B cell (primary cell): ENCODE measurements around the gene TCERG1L. TPM values are rescaled to one million over a fixed set of nuclear protein-coding genes. Genes with fewer than 3 reads are reported as not detected.

Experiments
- ATAC-seq: fragments of 200-7000 bp; cut with Tn5 transposase; one replicate; pipeline ENCODE4 v1.10.0; 2021; ENCODE audit warnings: low read depth, mild to moderate bottlenecking, moderate number of reproducible peaks, moderate library complexity
- CTCF ChIA-PET: fragments of 350-600 bp; sonication (Branson Sonifier 250); formaldehyde crosslinking; loops from one replicate; lab custom pipeline; 2021; ENCODE audit warnings: antibody characterized with exemption, inconsistent platforms; lab: Charles Lee
- POLR2A ChIA-PET: fragments of 350-600 bp; sonication (Branson Sonifier 250); formaldehyde crosslinking; loops from one replicate; lab custom pipeline; 2021; ENCODE audit warnings: antibody characterized with exemption; lab: Charles Lee
- DNase-seq: peaks from one replicate; pipeline ENCODE4 v3.0.0; 2013
- H2AFZ ChIP-seq: 2 replicates; pipeline ENCODE4 v1.6.1; 2012; ENCODE audit warnings: mild to moderate bottlenecking, low read depth, low read length; ENCODE audit not compliant: insufficient read depth, poor library complexity, severe bottlenecking
- H3K27ac ChIP-seq, 2 donors: 1 replicate in 1 of 2; 2 replicates in 1 of 2; pipeline ENCODE4 v1.5.1; 2012 to 2013; ENCODE audit warnings: low read length in 2 of 2, mild to moderate bottlenecking in 2 of 2, moderate library complexity in 1 of 2
- H3K27me3 ChIP-seq, 4 experiments: fragments of 200-600 bp in 1 of 4; sonication (generic) in 1 of 4; replicated peaks in 1 of 4; 1 replicate in 2 of 4; 2 replicates in 2 of 4; pipeline versions ENCODE4 v1.6.1 to v1.7.0; 2013 to 2016; ENCODE audit warnings: low read length in 3 of 4, mild to moderate bottlenecking in 2 of 4, mixed read lengths in 1 of 4, moderate library complexity in 1 of 4; ENCODE audit not compliant: insufficient read depth in 4 of 4, control insufficient read depth in 3 of 4; ENCODE audit errors: control extremely low read depth in 1 of 4
- H3K36me3 ChIP-seq, 2 experiments: replicated peaks in 1 of 2; 1 replicate in 1 of 2; 2 replicates in 1 of 2; pipeline versions ENCODE4 v1.6.1 to v1.7.1; 2013; ENCODE audit warnings: low read length in 1 of 2; ENCODE audit not compliant: insufficient read depth in 2 of 2, control insufficient read depth in 1 of 2; ENCODE audit errors: control extremely low read depth in 1 of 2, extremely low read depth in 1 of 2
- H3K4me1 ChIP-seq, 2 donors: fragments of 200-600 bp in 1 of 2; sonication (generic) in 1 of 2; 1 replicate in 1 of 2; 2 replicates in 1 of 2; pipeline versions ENCODE4 v1.5.1 to v1.6.1; 2013 to 2017; ENCODE audit warnings: low read length in 2 of 2; ENCODE audit not compliant: control insufficient read depth in 2 of 2, insufficient read depth in 2 of 2
- H3K4me2 ChIP-seq: replicated peaks from 2 replicates; pipeline ENCODE3; 2012; ENCODE audit warnings: mild to moderate bottlenecking, low read depth, low read length; ENCODE audit not compliant: poor library complexity, severe bottlenecking
- H3K4me3 ChIP-seq, 5 experiments: fragments of 200-600 bp in 1 of 5; sonication (generic) in 1 of 5; 1 replicate in 3 of 5; 2 replicates in 2 of 5; pipeline versions ENCODE4 v1.5.1 to v1.7.0; 2011 to 2016; ENCODE audit warnings: low read length in 4 of 5, mild to moderate bottlenecking in 4 of 5, low read depth in 2 of 5, control low read depth in 1 of 5, moderate library complexity in 1 of 5; ENCODE audit not compliant: insufficient read depth in 1 of 5; ENCODE audit errors: control extremely low read depth in 1 of 5, extremely low read depth in 1 of 5
- H3K79me2 ChIP-seq: fragments of 200-600 bp; sonication (generic); one replicate; pipeline ENCODE4 v1.6.0; 2016; ENCODE audit warnings: low read length; ENCODE audit not compliant: control insufficient read depth, insufficient read depth
- H3K9ac ChIP-seq: fragments of 200-600 bp; sonication (generic); 2 replicates; pipeline ENCODE4 v1.6.1; 2017; ENCODE audit warnings: mild to moderate bottlenecking, low read length, moderate library complexity
- H3K9me3 ChIP-seq, 3 donors: one replicate each; pipeline versions ENCODE4 v1.6.1 to v1.7.1; 2013; ENCODE audit warnings: low read length in 2 of 3; ENCODE audit not compliant: control insufficient read depth in 2 of 3, insufficient read depth in 1 of 3; ENCODE audit errors: control extremely low read depth in 1 of 3
- H4K20me1 ChIP-seq: 2 replicates; pipeline ENCODE4 v1.6.0; 2012; ENCODE audit warnings: mild to moderate bottlenecking, low read length; ENCODE audit not compliant: insufficient read depth, control insufficient read depth, poor library complexity, severe bottlenecking
- H3K27ac Mint-ChIP-seq: one replicate; pipeline ENCODE4 v1.8.0; 2021; ENCODE audit warnings: mixed read lengths
- H3K27me3 Mint-ChIP-seq: one replicate; pipeline ENCODE4 v1.8.0; 2021; ENCODE audit warnings: mixed read lengths
- H3K4me1 Mint-ChIP-seq: one replicate; pipeline ENCODE4 v1.8.0; 2021; ENCODE audit warnings: mixed read lengths
- H3K4me3 Mint-ChIP-seq: one replicate; pipeline ENCODE4 v1.8.0; 2021; ENCODE audit warnings: mixed read lengths
- H3K9me3 Mint-ChIP-seq: one replicate; pipeline ENCODE4 v1.8.0; 2022; ENCODE audit warnings: mixed read lengths; ENCODE audit not compliant: insufficient read depth
- CTCF ChIP-seq: fragments of 200-600 bp; IDR thresholded peaks from one replicate; pipeline ENCODE4 v1.8.0; 2022; ENCODE audit warnings: antibody characterized with exemption, mild to moderate bottlenecking
- EZH2 ChIP-seq: IDR thresholded peaks from 2 replicates; pipeline ENCODE4 v1.6.1; 2012; ENCODE audit warnings: borderline replicate concordance, low read depth, mild to moderate bottlenecking, moderate library complexity, low read length; ENCODE audit not compliant: insufficient read depth, poor library complexity, severe bottlenecking
- WGBS: methylation state at CpG from one replicate; pipeline ENCODE4 v1.1.5; 2013; ENCODE audit warnings: missing lambda C conversion rate; ENCODE audit not compliant: insufficient coverage; 5-methylcytosine and 5-hydroxymethylcytosine counted together
- intact Hi-C: fragments of 100-400 bp; cut with micrococcal nuclease; formaldehyde crosslinking; loops from one replicate; pipeline ENCODE4 v1.10.0; 2022
- polyA plus RNA-seq: library from polyadenylated mRNA; depleted of rRNA; stranded (reverse); fragments of >200 nt; gene quantifications from 2 replicates; pipeline ENCODE4 v1.2.3, GENCODE V29; 2012
- total RNA-seq, 2 donors: library from RNA; stranded (reverse); fragments of 120-200 nt in 1 of 2; gene quantifications; 1 replicate in 1 of 2; 2 replicates in 1 of 2; pipeline versions ENCODE4 v1.2.3 to v1.2.4, GENCODE V29; 2013 to 2022

The TCERG1L gene
- total and polyA plus RNA-seq, 2 donors (not counting 1 experiment from before 2014, with no cell fraction given) = 0.10 TPM; not detected in 1

- Histone ChIP-seq H3K9me3 (peaks cover 0 to 16% (median 0%) of the 10 kb centered on the region in 3 donors), H3K4me1 (no peaks in the 10 kb centered on the region), H4K20me1 (no peaks in the 10 kb centered on the region), H3K79me2 (no peaks in the 10 kb centered on the region), H3K4me3 (no peak overlapping the region), H3K4me2 (no peak overlapping the region), H3K36me3 (no peaks in the 10 kb centered on the region), H3K27me3 (no peaks in the 10 kb centered on the region), H3K9ac (no peak overlapping the region), H3K27ac (no peak overlapping the region), H2AFZ (no peak overlapping the region)
- no peaks in the 10 kb centered on the region for H3K27me3 Mint-ChIP-seq
- 92% methylated on average over 8 of the region's 8 CpGs for WGBS
- TF ChIP-seq EZH2 (no peak), CTCF (no peak)
- no peaks in the 10 kb centered on the region for H3K4me1 Mint-ChIP-seq
- ChIA-PET POLR2A (no interaction called here), CTCF (no interaction called here)
- no peak for DNase-seq
- no peaks in the 10 kb centered on the region for H3K9me3 Mint-ChIP-seq
- no peak for ATAC-seq
- no peak overlapping the region for H3K27ac Mint-ChIP-seq
- intact Hi-C loops = no loop called here
- no peak overlapping the region for H3K4me3 Mint-ChIP-seq
These were observed 150.4 kb downstream of the TCERG1L start for GRCh38 chr10:131161087-131161486.

DNA sequence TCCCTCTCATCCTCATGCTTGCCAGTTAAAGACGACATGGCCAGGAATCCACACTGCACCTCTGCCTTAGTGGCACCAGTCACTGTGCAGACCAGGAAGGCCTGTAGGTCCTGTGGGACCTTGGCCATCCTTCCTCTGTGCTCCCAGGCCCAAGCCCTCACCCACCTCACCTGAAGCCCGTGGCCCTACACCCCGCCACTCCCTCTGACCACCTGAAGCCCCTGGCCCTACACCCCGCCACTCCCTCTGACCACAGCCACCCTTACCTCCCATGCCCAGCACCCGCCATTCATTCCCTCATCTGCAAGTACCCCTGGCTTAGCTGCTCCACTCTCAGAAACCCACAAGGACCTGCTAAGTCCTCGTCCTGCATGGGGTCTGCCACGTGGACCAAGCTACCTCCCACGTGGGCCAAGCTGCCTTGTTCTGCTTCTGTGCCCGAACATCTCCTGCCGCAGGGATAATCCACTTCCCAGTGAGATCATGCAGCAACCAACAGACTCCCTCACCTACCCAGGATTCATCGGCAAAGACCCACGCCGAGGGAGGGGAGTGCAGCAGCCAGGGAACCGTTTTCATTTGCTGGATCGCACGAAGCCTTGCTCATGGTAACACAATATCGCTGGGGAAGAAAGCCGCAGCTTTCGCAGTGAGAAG lies 151.2 kb downstream of the TCERG1L start:
- no peaks in the 10 kb centered on the region for H3K27me3 Mint-ChIP-seq
- H3K9ac ChIP-seq = no peak overlapping the region
- no peaks in the 10 kb centered on the region for H3K4me1 ChIP-seq
- ChIA-PET POLR2A (no interaction called here), CTCF (no interaction called here)
- H3K4me3 ChIP-seq = no peak overlapping the region
- H3K27me3 ChIP-seq = no peaks in the 10 kb centered on the region
- H3K4me3 Mint-ChIP-seq = no peak overlapping the region
- H3K27ac ChIP-seq = no peak overlapping the region
- H2AFZ ChIP-seq = no peak overlapping the region
- ATAC-seq (no peak), DNase-seq (no peak)
- H3K9me3 ChIP-seq = peaks cover 0 to 19% (median 0%) of the 10 kb centered on the region in 3 donors
- no peaks in the 10 kb centered on the region for H3K36me3 ChIP-seq
- intact Hi-C loops = no loop called here
- H3K79me2 ChIP-seq = no peaks in the 10 kb centered on the region
- H3K27ac Mint-ChIP-seq = no peak overlapping the region
- 91% methylated on average over 19 of the region's 19 CpGs for WGBS
- no peak for TF ChIP-seq CTCF
- TF ChIP-seq EZH2 = no peak
- no peaks in the 10 kb centered on the region for H3K9me3 Mint-ChIP-seq
- no peaks in the 10 kb centered on the region for H3K4me1 Mint-ChIP-seq
- H4K20me1 ChIP-seq = no peaks in the 10 kb centered on the region
- H3K4me2 ChIP-seq = no peak overlapping the region
